ENCODE results near the gene SRP68. TPM values are rescaled to one million over a fixed set of nuclear protein-coding genes. Genes with fewer than 3 reads are reported as not detected.

Gene SRP68
- total RNA-seq, 1 experiment from 2014 or later, result 58.2 TPM

GRCh38 chr17:76091526-76092286, 19.4 kb upstream of the SRP68 start:
- in situ Hi-C loops (cut with HindIII; ENCODE audit: low pct_unique_long_range_greater_than_20kb, low sequenced_read_pairs), result no loop called here
- DNase-seq (ENCODE audit: low read depth), result no peak

GRCh38 chr17:76090517-76091129, 18.3 kb upstream of the SRP68 start:
- in situ Hi-C loops (cut with HindIII; ENCODE audit: low pct_unique_long_range_greater_than_20kb, low sequenced_read_pairs), result no loop called here
- no peak for DNase-seq (ENCODE audit: low read depth)

DNA sequence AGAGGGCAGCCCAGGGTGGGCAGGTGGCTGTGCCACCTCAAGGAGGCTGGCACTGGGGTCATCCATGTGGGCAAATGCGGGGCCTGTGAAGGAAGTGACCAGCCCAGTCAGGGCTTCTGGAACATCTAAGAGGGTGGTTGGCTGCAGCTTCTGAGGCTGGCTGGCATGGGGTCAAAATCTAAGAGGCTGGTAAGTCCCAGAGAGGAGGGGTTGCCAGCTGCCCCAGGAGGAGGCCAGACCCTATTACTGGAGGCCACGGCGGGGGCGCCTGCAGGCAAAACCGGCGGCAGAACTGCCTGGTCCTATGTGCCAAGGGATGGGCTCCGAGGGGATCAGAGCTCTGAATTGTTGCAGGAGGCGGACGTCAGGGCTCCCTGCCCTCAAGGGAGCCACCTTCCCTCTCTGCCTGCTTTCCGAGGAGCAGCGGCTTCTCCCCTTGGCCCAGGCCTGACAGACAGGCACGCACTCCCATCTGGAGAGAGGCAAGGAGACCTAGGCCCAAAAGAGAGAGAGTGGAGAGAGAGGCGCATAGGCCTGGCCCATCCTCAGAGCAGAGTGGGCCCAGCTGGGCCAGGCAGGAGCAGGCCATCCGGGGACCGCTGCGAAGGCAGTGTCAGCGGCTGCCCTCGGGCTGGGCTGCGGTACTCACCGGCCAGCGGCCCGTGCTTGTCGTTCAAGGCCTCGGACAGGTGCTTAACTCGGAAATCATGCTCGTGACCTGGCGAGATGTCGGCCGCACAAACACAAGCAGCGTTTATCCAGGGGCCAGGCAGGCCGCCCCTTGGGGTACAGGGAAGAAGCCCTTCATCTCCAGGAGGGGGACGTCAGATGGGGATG, 17.6 kb upstream of the SRP68 start:
- in situ Hi-C loops (cut with HindIII; ENCODE audit: low pct_unique_long_range_greater_than_20kb, low sequenced_read_pairs), result no loop called here
- no peak for DNase-seq (ENCODE audit: low read depth)

DNA sequence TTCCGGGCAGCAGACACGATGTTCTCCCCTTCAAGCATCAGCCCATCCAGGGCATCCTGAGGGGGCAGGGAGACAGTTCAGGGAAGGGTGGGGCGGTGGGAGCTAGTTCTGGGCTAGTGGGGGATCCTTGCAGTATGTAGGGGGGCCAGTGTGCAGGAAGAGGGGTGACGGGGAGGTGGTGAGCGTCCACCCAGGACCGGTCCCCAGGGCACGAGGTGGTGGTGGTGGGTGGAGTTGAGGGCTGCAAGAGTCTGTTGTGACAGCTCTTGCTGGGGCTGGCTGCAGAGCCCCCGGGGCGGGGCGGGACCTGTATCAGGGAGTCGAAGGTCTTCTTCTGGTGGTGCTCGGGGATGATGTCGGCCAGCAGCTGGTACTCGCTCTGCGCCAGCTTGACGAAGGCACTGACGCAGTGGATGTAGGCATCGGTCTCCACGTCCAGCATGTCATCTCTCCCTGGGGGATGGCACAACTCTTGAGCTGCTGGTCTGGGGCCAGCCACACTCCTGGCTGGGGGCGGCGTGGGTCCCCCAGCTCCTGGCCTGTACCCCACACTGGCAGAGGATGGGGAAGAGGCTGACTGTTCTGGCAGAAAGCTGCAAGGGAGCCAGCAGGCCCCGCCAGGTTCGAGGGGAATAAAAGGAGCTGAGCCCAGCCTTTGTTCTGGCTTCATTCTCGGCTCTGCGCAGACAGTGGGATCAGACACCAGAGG, 16.7 kb upstream of the SRP68 start:
- in situ Hi-C loops (cut with HindIII; ENCODE audit: low pct_unique_long_range_greater_than_20kb, low sequenced_read_pairs), result no loop called here
- no peak for DNase-seq (ENCODE audit: low read depth)

DNA sequence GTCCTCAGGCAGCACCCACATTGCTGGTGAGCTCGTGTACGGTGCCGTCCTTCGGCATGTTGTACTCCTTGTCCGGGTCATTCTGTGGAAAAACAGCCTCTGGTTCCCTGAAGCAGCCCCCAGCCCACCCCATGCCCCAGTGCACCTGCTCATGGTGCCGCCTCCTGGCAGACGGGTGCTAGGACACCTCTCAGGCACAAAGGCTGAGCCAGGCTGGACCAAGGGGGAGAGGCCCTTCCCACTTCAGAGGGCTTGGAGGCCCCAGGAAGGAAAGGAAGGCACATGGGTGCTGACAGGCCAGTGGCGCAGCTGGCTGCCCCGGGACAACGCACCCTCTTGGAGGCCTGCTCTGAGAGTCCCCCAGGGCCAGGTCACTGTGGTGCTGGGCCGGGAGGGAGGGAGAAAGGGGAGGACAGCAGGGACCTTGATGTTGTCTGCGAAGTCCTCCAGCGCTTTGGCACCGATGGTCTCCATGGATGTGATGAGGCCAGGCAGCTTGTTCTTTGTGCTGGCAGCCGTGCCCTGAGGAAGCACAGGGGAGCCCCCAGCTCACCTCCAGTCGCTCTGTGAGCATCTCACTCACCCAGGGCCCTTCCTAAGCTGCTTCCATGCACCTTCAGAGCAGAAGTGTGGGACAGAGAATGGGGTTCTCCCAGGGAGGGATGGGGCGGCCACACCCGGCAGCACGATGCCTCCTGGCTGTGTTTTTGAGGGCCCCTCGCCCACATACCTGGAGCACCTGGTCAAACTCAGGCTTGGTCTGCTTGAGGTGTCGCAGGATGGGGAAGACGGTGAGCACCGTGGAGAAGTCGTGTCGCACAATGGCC, 15.9 kb upstream of the SRP68 start:
- in situ Hi-C loops (cut with HindIII; ENCODE audit: low pct_unique_long_range_greater_than_20kb, low sequenced_read_pairs), result no loop called here
- DNase-seq (ENCODE audit: low read depth), result no peak

GRCh38 chr17:76087531-76087930, 15.2 kb upstream of the SRP68 start:
- in situ Hi-C loops (cut with HindIII; ENCODE audit: low pct_unique_long_range_greater_than_20kb, low sequenced_read_pairs), result no loop called here
- no peak for DNase-seq (ENCODE audit: low read depth)

DNA sequence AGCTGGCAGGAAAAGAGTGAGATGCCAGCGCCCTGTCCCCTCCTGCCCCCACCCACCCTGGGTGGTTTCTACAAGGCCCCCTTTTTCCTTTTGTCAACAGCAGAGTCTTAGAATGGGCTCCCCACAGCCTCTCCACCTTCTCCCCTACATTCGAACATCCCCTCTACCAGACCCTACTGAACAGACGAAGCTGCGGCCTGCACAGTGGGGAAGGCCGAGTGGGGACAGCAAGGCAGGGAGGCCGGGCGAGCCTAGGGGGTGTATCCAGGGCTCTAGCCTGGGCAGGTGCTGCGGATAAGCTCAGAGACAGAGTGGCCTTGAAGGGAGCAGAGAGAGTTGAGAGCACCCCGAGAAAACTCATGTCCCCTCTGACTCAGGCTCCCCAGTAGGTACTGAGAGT, 14.1 kb upstream of the SRP68 start:
- in situ Hi-C loops (cut with HindIII; ENCODE audit: low pct_unique_long_range_greater_than_20kb, low sequenced_read_pairs), result no loop called here
- DNase-seq (ENCODE audit: low read depth), result no peak

DNA sequence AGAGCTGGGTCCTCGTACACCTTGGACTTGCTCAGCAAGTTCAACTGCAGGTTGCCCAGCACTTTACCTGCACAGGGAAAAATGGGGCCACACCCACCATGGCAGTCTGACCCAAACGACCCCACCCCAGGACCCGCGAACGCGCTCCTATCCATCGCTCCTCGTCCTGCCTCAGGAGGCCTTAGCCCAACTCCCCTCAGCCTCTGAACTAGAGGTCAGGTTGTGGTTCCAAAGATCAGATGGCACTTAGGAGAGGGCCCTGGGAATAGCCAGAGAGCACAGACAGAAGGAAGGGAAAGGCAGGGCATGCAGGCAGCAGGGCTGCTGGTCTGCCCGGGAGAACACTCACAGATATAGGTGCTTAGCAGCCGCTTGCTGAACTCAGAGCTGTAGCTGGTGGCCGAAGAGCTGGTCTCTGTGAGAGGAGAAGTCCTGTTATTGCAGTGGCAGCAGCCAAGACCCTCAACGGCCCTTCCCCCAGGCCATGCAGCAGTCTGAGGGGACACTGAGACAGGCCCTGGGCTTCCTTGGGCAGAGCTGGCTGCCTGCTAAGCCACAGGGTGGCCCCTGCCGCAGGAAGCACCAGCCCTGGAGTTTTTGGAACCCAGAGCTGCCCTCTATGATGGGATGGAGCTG, 13.5 kb upstream of the SRP68 start:
- in situ Hi-C loops (cut with HindIII; ENCODE audit: low pct_unique_long_range_greater_than_20kb, low sequenced_read_pairs), result no loop called here
- DNase-seq (ENCODE audit: low read depth), result no peak

DNA sequence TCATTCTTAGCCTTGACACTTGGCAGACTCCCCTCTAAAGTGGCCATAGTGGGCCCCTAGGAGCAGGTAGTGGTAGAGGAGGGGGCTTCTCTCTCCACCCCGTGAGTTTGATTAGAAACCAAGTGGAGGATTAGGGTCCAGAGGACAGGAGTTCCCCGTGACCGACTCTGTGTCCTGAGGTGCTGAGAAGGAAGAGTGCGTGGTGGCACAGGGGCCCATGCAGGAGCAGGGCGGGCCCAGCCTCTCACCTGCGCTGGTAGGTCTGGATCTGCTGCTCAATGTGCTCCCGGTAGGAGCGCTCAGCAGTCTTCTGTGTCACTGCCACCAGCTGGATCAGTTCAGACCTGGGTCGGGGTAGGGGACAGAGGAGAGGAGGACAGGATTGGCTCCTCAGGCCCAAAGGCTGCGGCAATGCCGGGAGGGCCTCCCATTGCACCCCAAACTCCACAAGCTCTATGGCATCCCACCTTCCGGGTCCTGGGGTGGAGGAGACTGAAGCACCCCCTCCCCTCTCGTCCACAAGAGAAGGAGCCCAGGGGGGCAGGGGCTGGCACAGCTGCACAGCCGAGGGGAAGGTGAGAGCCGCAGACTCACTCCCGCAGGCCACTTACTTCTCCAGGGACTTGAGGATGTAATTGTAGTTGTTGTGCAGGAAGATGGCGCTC, 12.9 kb upstream of the SRP68 start:
- in situ Hi-C loops (cut with HindIII; ENCODE audit: low pct_unique_long_range_greater_than_20kb, low sequenced_read_pairs), result no loop called here
- DNase-seq (ENCODE audit: low read depth), result no peak

DNA sequence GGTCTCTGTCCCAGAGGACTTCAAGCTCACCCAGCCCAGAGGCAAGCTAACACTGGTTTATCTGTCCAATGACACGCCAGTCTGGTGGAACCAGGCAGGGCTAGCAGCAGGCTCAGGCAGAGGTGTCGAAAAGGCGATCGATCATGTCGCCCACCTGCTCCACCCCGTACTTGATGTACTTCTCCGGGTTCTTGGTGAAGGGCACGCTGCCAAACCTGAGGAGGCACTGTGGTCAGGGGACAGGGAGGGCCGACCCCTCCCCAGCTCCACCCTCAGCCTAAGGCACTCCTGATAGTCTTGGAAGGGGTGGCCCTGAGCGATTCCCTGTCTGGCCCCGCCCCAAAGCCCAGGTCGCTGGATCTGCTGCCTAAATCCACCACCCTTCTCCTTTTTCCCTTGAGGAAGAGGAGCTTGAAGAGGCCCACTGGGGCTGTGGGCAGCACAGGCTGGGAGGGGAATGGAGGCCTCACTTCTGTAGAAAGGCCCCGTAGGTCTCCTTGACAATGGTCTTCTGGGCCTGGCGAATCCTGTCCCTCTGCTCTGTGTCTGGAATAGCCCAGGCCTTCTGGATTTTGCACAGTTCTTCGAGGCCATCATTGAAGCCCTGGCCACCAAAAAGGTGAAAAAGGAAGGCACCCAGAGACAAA, 11.3 kb upstream of the SRP68 start:
- in situ Hi-C loops (cut with HindIII; ENCODE audit: low pct_unique_long_range_greater_than_20kb, low sequenced_read_pairs), result no loop called here
- DNase-seq (ENCODE audit: low read depth), result no peak

DNA sequence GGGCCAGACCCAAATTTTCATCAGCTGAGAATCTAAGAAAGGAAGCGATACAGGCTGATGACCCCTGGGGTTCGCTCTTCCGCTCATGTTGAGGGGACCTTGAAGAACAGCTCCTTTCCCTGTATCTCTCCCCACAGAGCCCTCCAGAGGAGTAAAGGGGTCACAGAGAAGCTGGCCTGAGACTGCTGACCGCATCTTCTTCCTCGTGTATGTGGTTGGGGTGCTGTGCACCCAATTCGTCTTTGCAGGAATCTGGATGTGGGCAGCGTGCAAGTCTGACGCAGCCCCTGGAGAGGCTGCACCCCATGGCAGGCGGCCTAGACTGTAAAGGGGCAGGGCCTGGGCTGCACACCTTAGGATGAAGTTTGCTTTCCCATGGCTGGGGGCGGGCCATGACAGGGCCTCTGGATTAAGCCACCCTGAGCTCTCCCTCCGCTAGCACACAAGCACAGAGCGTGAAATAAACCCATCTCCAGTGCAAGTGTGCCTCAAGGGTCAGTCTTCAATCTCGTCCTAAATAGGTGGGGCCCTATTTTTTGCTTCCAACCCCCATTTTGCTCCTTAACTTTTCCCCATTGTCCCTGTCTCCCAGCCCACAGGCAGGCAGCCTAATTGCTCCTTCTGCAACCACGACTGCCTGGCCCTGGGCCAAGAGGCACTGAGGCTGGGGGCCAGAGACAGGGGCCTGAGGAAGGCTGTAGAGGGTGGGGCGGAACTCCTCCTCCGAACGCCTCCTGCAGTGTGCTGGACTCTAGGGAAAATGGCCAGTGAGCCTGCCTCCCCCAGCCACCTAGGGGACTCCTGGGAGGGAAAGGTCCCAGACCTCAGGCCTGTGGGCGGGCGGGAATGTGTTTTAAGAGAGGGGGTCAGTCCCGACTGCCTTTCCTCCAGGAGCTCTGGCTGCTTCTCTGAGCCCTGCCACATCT, 10.3 kb upstream of the SRP68 start:
- DNase-seq (ENCODE audit: low read depth), result no peak
- in situ Hi-C loops (cut with HindIII; ENCODE audit: low pct_unique_long_range_greater_than_20kb, low sequenced_read_pairs), result no loop called here

- in situ Hi-C loops (cut with HindIII; ENCODE audit: low pct_unique_long_range_greater_than_20kb, low sequenced_read_pairs), result no loop called here
- DNase-seq (ENCODE audit: low read depth), result no peak
Measured at GRCh38 chr17:76081295-76082210, 9.2 kb upstream of the SRP68 start.

- DNase-seq (ENCODE audit: low read depth), result no peak
- in situ Hi-C loops (cut with HindIII; ENCODE audit: low pct_unique_long_range_greater_than_20kb, low sequenced_read_pairs), result no loop called here
Measured at GRCh38 chr17:76080768-76081287, 8.5 kb upstream of the SRP68 start.

DNA sequence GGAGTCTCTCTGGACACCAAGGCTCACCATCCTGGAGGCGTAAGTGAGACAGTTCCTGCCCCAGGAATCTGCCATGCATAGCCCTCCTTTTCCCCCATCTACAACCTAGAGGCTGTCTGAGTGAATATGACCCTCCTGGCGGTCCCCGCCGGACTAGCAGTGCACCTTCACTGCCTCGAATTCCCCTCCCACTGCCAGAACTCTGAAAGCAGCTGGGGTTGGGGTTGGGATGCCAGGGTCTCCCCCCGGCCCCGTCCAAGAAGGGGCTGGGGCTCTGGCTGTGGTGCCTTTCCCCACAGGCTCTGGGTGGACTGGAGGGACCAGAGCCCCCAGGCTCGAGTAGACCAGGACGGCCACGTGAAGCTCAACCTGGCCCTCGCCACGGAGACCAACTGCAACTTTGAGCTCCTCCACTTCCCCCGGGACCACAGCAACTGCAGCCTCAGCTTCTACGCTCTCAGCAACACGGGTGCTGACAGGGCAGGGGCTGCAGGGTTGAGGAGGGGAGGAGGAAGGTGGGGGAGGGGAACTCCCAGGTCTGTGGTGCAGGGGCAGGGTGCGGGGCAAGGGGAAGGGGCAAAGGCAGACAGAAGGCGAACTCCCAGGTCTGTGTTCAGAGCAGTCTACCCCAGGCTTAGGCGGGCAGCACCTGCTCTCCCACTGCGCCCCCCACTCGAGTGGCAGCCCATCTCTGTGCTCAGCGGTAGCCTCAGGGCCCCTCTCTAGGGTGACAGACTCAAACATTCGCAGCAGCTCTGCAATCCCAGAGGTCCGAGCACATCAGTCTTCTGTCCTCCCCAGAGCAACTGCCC, 7.8 kb upstream of the SRP68 start:
- in situ Hi-C loops (cut with HindIII; ENCODE audit: low pct_unique_long_range_greater_than_20kb, low sequenced_read_pairs), result no loop called here
- DNase-seq (ENCODE audit: low read depth), result no peak
